Right atrium auricular region (tissue), 2 donors: Measurements from ENCODE around the gene ARL4C. TPM values are rescaled to one million over a fixed set of nuclear protein-coding genes. Genes with fewer than 3 reads are reported as not detected.

Experiments
- DNase-seq: peaks from one replicate; pipeline ENCODE4 v3.0.0-alpha.2; 2019; ENCODE audit warnings: low spot score
- H3K27ac ChIP-seq, 2 donors: fragments of 200-600 bp; sonication (generic); 1 replicate in 1 of 2; 2 replicates in 1 of 2; pipeline ENCODE4 v1.5.1; 2016 to 2019
- H3K27me3 ChIP-seq, 2 donors: fragments of 200-600 bp; sonication (generic); one replicate each; pipeline versions ENCODE4 v1.5.1 to v1.6.0; 2017 to 2019
- H3K36me3 ChIP-seq: fragments of 200-600 bp; sonication (generic); one replicate; pipeline ENCODE4 v1.5.1; 2016
- H3K4me1 ChIP-seq, 2 donors: fragments of 200-600 bp; sonication (generic); one replicate each; pipeline versions ENCODE4 v1.5.1 to v1.6.0; 2017 to 2019
- H3K4me3 ChIP-seq, 2 donors: fragments of 200-600 bp; sonication (generic); 1 replicate in 1 of 2; 2 replicates in 1 of 2; pipeline ENCODE4 v1.5.1; 2017 to 2019; ENCODE audit warnings: mild to moderate bottlenecking in 1 of 2, moderate library complexity in 1 of 2
- H3K9me3 ChIP-seq, 2 donors: fragments of 200-600 bp; sonication (generic); one replicate each; pipeline ENCODE4 v1.5.1; 2019
- total RNA-seq, 2 donors: library from RNA; depleted of rRNA; stranded (reverse); fragments of >200 nt; gene quantifications; one replicate each; pipeline ENCODE4 v1.1.0, GENCODE V29; 2016
- TF ChIP-seq, protein P1 (sequence below), 2 donors: fragments of 200-600 bp; sonication (generic); IDR thresholded peaks; one replicate each; pipeline ENCODE4 v1.5.1; 2019; ENCODE audit warnings: antibody characterized with exemption in 2 of 2

ARL4C gene
- total RNA-seq, 2 donors from 2014 or later, result 3.1 to 3.4 TPM

DNA sequence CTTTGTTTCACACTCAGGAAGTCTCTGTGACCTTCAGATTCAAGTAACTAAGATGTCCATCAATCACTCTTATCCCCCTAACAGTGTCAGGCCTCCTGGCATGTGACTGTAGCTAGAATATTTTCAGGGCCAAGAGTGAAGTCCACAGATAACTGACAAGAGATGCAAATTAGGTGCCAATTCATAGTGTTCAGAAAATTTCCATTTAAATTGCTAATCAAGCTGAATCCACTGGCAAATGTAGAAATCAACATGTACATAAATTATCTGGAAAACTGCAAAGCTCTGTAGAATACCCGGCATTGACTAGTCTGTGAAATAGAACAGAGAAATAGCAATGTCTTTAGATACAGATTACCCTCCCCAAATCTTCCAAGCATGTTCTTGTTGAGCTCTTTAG is 38.6 kb upstream of the ARL4C start:
- H3K4me1 ChIP-seq, result no peaks in the 10 kb centered on the region
- TF ChIP-seq, protein P1, sequence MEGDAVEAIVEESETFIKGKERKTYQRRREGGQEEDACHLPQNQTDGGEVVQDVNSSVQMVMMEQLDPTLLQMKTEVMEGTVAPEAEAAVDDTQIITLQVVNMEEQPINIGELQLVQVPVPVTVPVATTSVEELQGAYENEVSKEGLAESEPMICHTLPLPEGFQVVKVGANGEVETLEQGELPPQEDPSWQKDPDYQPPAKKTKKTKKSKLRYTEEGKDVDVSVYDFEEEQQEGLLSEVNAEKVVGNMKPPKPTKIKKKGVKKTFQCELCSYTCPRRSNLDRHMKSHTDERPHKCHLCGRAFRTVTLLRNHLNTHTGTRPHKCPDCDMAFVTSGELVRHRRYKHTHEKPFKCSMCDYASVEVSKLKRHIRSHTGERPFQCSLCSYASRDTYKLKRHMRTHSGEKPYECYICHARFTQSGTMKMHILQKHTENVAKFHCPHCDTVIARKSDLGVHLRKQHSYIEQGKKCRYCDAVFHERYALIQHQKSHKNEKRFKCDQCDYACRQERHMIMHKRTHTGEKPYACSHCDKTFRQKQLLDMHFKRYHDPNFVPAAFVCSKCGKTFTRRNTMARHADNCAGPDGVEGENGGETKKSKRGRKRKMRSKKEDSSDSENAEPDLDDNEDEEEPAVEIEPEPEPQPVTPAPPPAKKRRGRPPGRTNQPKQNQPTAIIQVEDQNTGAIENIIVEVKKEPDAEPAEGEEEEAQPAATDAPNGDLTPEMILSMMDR (IDR thresholded peaks at IDR 0.05), result no peak
- no peak for DNase-seq
- no peaks in the 10 kb centered on the region for H3K27me3 ChIP-seq
- H3K36me3 ChIP-seq, result no peaks in the 10 kb centered on the region
- H3K9me3 ChIP-seq, result peaks cover 0 to 6% of the 10 kb centered on the region in 2 donors
- no peak overlapping the region for H3K27ac ChIP-seq
- no peak overlapping the region for H3K4me3 ChIP-seq

GRCh38 chr2:234534515-234534914 is 37.6 kb upstream of the ARL4C start:
- Histone ChIP-seq H3K27ac (no peak overlapping the region), H3K4me3 (no peak overlapping the region), H3K9me3 (peaks cover 0 to 6% of the 10 kb centered on the region in 2 donors), H3K27me3 (no peaks in the 10 kb centered on the region), H3K36me3 (no peaks in the 10 kb centered on the region), H3K4me1 (no peaks in the 10 kb centered on the region)
- DNase-seq, result no peak
- TF ChIP-seq, protein P1 (IDR thresholded peaks at IDR 0.05), result no peak

DNA sequence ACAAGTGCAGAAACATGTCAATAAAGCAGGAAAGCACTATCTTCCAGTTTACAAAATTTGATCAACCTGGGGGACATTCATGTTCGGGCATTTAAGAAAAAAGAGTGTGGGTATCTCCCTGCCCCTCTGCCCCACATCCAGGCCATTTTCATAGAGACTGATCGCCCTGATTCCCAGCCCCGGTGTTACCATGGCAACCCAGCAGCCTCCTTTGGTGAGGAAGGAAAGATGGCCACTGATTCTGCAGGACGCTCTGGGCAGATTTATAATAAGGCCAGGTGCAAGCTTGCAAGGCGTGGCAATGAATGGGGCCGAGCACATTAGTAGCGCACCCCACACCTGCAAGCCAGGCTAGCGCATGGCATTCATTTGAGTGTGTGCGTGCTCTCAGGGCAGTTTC is 36.7 kb upstream of the ARL4C start:
- no peak for DNase-seq
- Histone ChIP-seq H3K27me3 (no peaks in the 10 kb centered on the region), H3K4me3 (no peak overlapping the region)

DNA sequence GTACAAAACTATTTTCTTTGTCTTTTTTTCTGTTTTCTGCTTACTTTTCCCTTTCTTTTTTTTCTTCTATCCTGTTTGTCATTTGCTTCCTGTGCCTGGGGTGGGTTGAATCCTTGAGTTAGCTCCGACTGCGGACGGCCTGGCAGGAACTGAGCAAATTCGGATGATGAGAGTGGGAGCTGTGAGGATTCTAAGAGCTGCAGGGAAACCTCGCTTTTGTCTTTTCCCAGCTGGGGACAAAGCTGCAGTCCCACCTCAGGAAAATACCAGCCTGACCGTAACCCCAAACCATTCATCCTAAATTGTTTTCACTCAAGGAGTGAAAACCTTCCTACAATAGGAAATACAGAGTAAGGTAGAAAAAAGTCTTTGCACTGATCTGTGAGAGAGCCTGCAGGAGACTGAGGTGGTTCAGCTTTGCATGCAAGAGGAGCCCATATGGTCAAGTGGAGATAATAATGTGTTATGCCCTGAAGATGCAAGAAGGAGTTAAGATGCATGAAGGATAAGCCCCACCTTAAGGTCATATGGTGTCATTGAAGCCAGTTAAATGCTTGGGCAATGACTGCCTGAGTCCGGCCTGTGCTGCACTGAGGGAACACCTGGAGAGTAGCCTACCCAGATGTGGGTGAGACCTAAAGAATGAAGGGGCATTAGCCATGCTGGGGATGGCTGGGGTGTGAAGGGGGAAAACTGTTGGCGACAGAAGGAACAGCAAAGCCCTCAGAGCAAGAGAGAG is 31.7 kb upstream of the ARL4C start:
- Histone ChIP-seq H3K27ac (no peak overlapping the region), H3K36me3 (no peaks in the 10 kb centered on the region), H3K4me3 (no peak overlapping the region), H3K4me1 (no peaks in the 10 kb centered on the region), H3K9me3 (peaks cover 0 to 9% of the 10 kb centered on the region in 2 donors), H3K27me3 (no peaks in the 10 kb centered on the region)
- TF ChIP-seq, protein P1 (IDR thresholded peaks at IDR 0.05), result no peak
- DNase-seq, result no peak

More for the DNA sequence above, 36.7 kb upstream of the ARL4C start:
- Histone ChIP-seq H3K27ac (no peak overlapping the region), H3K4me1 (no peaks in the 10 kb centered on the region), H3K9me3 (no peaks in the 10 kb centered on the region), H3K36me3 (no peaks in the 10 kb centered on the region)
- TF ChIP-seq, protein P1 (IDR thresholded peaks at IDR 0.05), result no peak

GRCh38 chr2:234526711-234527110 is 29.8 kb upstream of the ARL4C start:
- no peaks in the 10 kb centered on the region for H3K4me1 ChIP-seq
- TF ChIP-seq, protein P1 (IDR thresholded peaks at IDR 0.05), result no peak
- H3K36me3 ChIP-seq, result no peaks in the 10 kb centered on the region
- no peak overlapping the region for H3K4me3 ChIP-seq
- peaks cover 0 to 9% of the 10 kb centered on the region in 2 donors for H3K9me3 ChIP-seq
- DNase-seq, result no peak
- H3K27ac ChIP-seq, result no peak overlapping the region
- H3K27me3 ChIP-seq, result no peaks in the 10 kb centered on the region

DNA sequence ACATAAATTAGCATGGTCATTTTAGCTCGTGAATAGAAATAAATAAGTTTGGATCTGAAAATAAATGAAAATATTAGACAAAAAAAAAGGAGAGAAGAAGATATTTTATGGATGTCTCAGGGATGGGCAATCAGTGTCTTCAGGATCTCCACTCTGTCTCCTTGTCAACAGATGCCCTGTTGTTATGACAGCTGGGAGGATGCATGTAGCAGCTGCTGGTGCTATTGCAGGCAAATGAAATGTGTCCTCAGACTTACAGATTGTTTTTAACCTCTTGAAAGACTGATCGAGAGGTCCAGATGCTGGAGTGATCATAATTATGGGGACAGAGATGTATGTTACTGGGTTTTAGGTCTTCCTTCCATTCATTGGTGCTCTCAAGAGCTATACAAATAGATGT is 24.7 kb upstream of the ARL4C start:
- peaks cover 0 to 9% of the 10 kb centered on the region in 2 donors for H3K9me3 ChIP-seq
- no peaks in the 10 kb centered on the region for H3K36me3 ChIP-seq
- H3K4me3 ChIP-seq, result no peak overlapping the region
- TF ChIP-seq, protein P1 (IDR thresholded peaks at IDR 0.05), result no peak
- no peak overlapping the region for H3K27ac ChIP-seq
- DNase-seq, result no peak
- no peaks in the 10 kb centered on the region for H3K27me3 ChIP-seq
- no peaks in the 10 kb centered on the region for H3K4me1 ChIP-seq
